DND-41 (cell line): ENCODE data around the gene MORN4.

ENCODE experiments used
- ATAC-seq: fragments of 200-7000 bp; cut with Tn5 transposase; 3 replicates; pipeline ENCODE4 v1.9.1; 2021; ENCODE audit warnings: low read depth; ENCODE audit not compliant: insufficient read depth
- DNase-seq: peaks from one replicate; pipeline ENCODE4 v3.0.0-alpha.2; 2020
- H2AFZ ChIP-seq: 2 replicates; pipeline ENCODE4 v1.6.0; 2012; ENCODE audit warnings: low read depth, low read length
- H3K27ac ChIP-seq: 2 replicates; pipeline ENCODE4 v1.5.1; 2012; ENCODE audit warnings: low read length, inconsistent platforms
- H3K27me3 ChIP-seq: fragments of 200-600 bp; sonication (generic); 2 replicates; pipeline ENCODE4 v1.6.0; 2012; ENCODE audit warnings: low read length, mild to moderate bottlenecking, inconsistent platforms; ENCODE audit not compliant: insufficient read depth, poor library complexity
- H3K36me3 ChIP-seq: 2 replicates; pipeline ENCODE4 v1.5.1; 2012; ENCODE audit warnings: low read length, inconsistent platforms; ENCODE audit not compliant: insufficient read depth
- H3K4me1 ChIP-seq: 2 replicates; pipeline ENCODE4 v1.5.1; 2012; ENCODE audit warnings: mild to moderate bottlenecking, low read length; ENCODE audit not compliant: insufficient read depth
- H3K4me2 ChIP-seq: 2 replicates; pipeline ENCODE4 v1.6.0; 2012; ENCODE audit warnings: mild to moderate bottlenecking, moderate library complexity, low read length, inconsistent platforms; ENCODE audit not compliant: insufficient read depth
- H3K4me3 ChIP-seq, 2 experiments: fragments of 200-600 bp in 1 of 2; shearing (Covaris generic) in 1 of 2; 2 replicates each; pipeline ENCODE4 v1.5.1; 2012 to 2016; ENCODE audit warnings: inconsistent platforms in 2 of 2, low read length in 2 of 2, mild to moderate bottlenecking in 2 of 2, low read depth in 1 of 2, moderate library complexity in 1 of 2
- H3K79me2 ChIP-seq: 2 replicates; pipeline ENCODE4 v1.6.0; 2012; ENCODE audit warnings: low read length, inconsistent platforms; ENCODE audit not compliant: insufficient read depth
- H3K9ac ChIP-seq: 2 replicates; pipeline ENCODE4 v1.6.0; 2012; ENCODE audit warnings: low read depth, mild to moderate bottlenecking, inconsistent platforms, low read length, moderate library complexity
- H3K9me3 ChIP-seq: 2 replicates; pipeline ENCODE4 v1.5.1; 2012; ENCODE audit warnings: low read length, moderate library complexity, mild to moderate bottlenecking, inconsistent platforms; ENCODE audit not compliant: insufficient read depth, severe bottlenecking
- H4K20me1 ChIP-seq: 2 replicates; pipeline ENCODE4 v1.6.0; 2012; ENCODE audit warnings: low read length; ENCODE audit not compliant: insufficient read depth
- EZH2 ChIP-seq: IDR thresholded peaks from 3 replicates; pipeline ENCODE4 v1.6.1; 2012; ENCODE audit warnings: borderline replicate concordance, low read depth, mild to moderate bottlenecking, moderate library complexity, low read length, inconsistent platforms; ENCODE audit not compliant: severe bottlenecking
- TF ChIP-seq, protein P1 (sequence below): IDR thresholded peaks from 2 replicates; pipeline ENCODE4 v1.5.1; 2012; ENCODE audit warnings: borderline replicate concordance, low read length, moderate library complexity, mild to moderate bottlenecking; ENCODE audit not compliant: poor library complexity, severe bottlenecking; ENCODE audit errors: extremely low read depth

MORN4 gene

DNA sequence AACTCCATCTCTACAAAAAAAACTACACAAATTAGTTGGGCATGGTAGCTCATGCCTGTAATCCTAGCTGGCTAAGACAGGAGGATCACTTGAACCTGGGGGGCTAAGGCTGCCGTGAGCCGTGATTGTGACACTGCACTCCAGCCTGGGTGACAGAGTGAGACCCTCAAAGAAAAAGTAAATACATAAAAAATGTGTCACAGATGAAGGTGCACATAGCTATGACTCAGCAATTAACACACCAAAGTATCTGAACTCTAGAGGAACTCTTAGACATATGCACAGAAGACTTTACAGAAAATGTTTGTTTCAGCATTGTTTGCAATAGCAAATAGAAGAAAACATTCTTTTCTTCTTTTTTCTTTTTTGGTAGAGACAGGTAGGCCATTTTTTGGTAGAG, 35.5 kb downstream of the MORN4 start:
- H3K79me2 ChIP-seq, result no peaks in the 10 kb centered on the region
- no peaks in the 10 kb centered on the region for H3K27me3 ChIP-seq
- no peak overlapping the region for H3K9ac ChIP-seq
- no peak overlapping the region for H3K4me2 ChIP-seq
- no peaks in the 10 kb centered on the region for H3K9me3 ChIP-seq
- H2AFZ ChIP-seq, result no peak overlapping the region
- no peak for DNase-seq
- ATAC-seq, result no peak
- TF ChIP-seq EZH2, result no peak
- TF ChIP-seq, protein P1, sequence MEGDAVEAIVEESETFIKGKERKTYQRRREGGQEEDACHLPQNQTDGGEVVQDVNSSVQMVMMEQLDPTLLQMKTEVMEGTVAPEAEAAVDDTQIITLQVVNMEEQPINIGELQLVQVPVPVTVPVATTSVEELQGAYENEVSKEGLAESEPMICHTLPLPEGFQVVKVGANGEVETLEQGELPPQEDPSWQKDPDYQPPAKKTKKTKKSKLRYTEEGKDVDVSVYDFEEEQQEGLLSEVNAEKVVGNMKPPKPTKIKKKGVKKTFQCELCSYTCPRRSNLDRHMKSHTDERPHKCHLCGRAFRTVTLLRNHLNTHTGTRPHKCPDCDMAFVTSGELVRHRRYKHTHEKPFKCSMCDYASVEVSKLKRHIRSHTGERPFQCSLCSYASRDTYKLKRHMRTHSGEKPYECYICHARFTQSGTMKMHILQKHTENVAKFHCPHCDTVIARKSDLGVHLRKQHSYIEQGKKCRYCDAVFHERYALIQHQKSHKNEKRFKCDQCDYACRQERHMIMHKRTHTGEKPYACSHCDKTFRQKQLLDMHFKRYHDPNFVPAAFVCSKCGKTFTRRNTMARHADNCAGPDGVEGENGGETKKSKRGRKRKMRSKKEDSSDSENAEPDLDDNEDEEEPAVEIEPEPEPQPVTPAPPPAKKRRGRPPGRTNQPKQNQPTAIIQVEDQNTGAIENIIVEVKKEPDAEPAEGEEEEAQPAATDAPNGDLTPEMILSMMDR, result no peak
- H3K4me3 ChIP-seq, result no peak overlapping the region
- H3K36me3 ChIP-seq, result no peaks in the 10 kb centered on the region
- H3K27ac ChIP-seq, result no peak overlapping the region
- no peaks in the 10 kb centered on the region for H4K20me1 ChIP-seq
- H3K4me1 ChIP-seq, result no peaks in the 10 kb centered on the region

DNA sequence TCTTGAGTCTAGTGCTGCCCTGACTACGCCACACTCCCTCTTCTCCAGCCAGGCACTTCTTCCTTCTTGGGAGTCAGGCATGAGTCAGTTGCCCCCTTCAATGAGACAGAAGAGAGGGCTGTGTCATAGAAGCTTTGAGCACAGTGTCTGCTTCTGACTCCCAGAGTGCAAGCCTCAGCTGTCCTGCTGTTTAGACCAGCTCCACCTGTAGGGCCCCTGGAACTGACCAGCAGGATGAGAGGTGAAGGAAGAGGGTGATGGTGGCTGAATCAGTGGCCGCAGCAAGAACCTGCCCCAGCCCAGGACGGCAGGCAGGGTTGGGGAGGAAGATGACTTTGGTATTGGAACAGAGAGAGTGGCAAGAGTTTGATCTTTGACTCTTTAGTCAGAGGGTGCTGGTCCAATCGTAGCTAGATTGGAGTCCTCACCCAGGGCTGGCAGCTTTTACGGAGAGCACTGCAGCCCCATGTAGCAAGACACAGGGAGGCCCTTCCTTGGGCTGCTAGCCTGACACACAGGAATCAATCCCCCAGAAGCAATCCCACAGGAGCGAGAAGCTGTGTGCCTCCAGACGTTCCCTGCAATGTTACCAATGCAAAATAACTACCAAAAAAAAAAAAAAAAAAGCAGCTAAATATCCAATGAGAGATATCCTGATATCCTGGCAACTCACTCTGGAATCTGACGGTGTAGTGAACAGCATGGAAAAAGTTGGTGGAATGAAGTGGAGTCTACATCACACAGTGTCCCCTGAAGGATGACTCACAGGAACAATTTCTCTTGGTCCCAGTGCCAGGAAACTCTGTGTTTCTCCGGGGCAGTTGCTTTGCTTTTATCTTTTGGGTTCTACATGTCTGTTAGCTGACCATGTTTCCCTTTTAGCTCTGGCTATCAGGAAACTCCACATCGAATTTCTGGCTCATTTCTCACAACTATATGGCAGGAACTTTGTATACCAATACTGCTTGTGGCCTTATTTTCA, 36.9 kb downstream of the MORN4 start:
- H3K27me3 ChIP-seq, result no peaks in the 10 kb centered on the region
- DNase-seq (no peak), ATAC-seq (no peak)
- no peaks in the 10 kb centered on the region for H3K79me2 ChIP-seq
- H2AFZ ChIP-seq, result no peak overlapping the region
- no peak overlapping the region for H3K27ac ChIP-seq
- H3K9ac ChIP-seq, result no peak overlapping the region
- TF ChIP-seq EZH2, result no peak
- TF ChIP-seq, protein P1, result no peak
- no peak overlapping the region for H3K4me3 ChIP-seq
- H4K20me1 ChIP-seq, result no peaks in the 10 kb centered on the region
- H3K4me2 ChIP-seq, result no peak overlapping the region
- no peaks in the 10 kb centered on the region for H3K9me3 ChIP-seq
- no peaks in the 10 kb centered on the region for H3K4me1 ChIP-seq
- no peaks in the 10 kb centered on the region for H3K36me3 ChIP-seq

DNA sequence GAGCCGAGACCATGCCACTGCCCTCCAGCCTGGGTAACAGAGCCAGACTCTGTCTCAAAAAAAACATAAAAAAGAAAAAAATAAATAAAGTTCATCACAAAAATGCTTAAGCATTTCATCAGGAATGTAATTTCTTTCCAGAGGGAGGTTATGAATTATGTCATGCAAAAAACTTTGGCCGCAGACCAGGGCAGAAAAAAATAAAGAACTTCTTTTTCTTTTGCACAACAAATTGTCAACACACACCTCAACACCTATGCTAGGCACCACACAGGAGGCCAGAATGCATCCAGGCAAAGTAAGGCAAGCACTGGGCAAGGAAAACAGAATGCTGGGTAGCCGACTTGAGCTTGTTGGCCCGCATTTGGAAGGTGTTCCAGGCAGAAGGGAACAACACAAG, 39.9 kb downstream of the MORN4 start:
- H3K79me2 ChIP-seq, result no peaks in the 10 kb centered on the region
- ATAC-seq (no peak), DNase-seq (no peak)
- H4K20me1 ChIP-seq, result no peaks in the 10 kb centered on the region; the same call in 1 of the 2 replicates
- H3K9ac ChIP-seq, result no peak overlapping the region
- TF ChIP-seq, protein P1, result no peak
- no peaks in the 10 kb centered on the region for H3K4me1 ChIP-seq
- H2AFZ ChIP-seq, result no peak overlapping the region
- H3K9me3 ChIP-seq, result no peaks in the 10 kb centered on the region
- no peak overlapping the region for H3K4me2 ChIP-seq
- H3K27me3 ChIP-seq, result peaks cover 6% of the 10 kb centered on the region
- H3K36me3 ChIP-seq, result no peaks in the 10 kb centered on the region
- H3K4me3 ChIP-seq, result no peak overlapping the region
- no peak overlapping the region for H3K27ac ChIP-seq
